Thymus (tissue), 11 donors: ENCODE data around the gene MT1G. TPM values are rescaled to one million over a fixed set of nuclear protein-coding genes. Genes with fewer than 3 reads are reported as not detected.
"Not testable (repeated sequence)": the region's sequence is repeated elsewhere in the genome, so short reads cannot be mapped to it uniquely, and the experiment has no call there.

ENCODE experiments used
- DNase-seq, 9 donors: peaks; one replicate each; pipeline ENCODE4 v3.0.0-alpha.2; 2013; ENCODE audit warnings: low spot score in 9 of 9, low read depth in 6 of 9, missing footprints in 1 of 9
- H3K27ac ChIP-seq, 2 donors: one replicate each; pipeline ENCODE4 v1.5.1; 2013; ENCODE audit warnings: control low read depth in 1 of 2, low read depth in 1 of 2, low read length in 1 of 2, mild to moderate bottlenecking in 1 of 2, moderate library complexity in 1 of 2
- H3K27me3 ChIP-seq, 2 donors: one replicate each; pipeline ENCODE4 v1.5.1; 2013; ENCODE audit warnings: low read length in 1 of 2; ENCODE audit not compliant: control insufficient read depth in 2 of 2, insufficient read depth in 1 of 2
- H3K36me3 ChIP-seq, 2 donors: one replicate each; pipeline ENCODE4 v1.5.1; 2013; ENCODE audit warnings: low read length in 1 of 2, mild to moderate bottlenecking in 1 of 2, moderate library complexity in 1 of 2; ENCODE audit not compliant: control insufficient read depth in 2 of 2, insufficient read depth in 2 of 2
- H3K4me1 ChIP-seq, 2 donors: one replicate each; pipeline ENCODE4 v1.5.1; 2013; ENCODE audit warnings: low read length in 2 of 2; ENCODE audit not compliant: control insufficient read depth in 2 of 2, insufficient read depth in 2 of 2
- H3K4me3 ChIP-seq, 2 donors: one replicate each; pipeline ENCODE4 v1.5.1; 2013; ENCODE audit warnings: low read length in 2 of 2, control low read depth in 1 of 2, mild to moderate bottlenecking in 1 of 2
- H3K9me3 ChIP-seq, 2 donors: one replicate each; pipeline ENCODE4 v1.5.1; 2013; ENCODE audit warnings: low read length in 1 of 2, mild to moderate bottlenecking in 1 of 2; ENCODE audit not compliant: control insufficient read depth in 2 of 2, insufficient read depth in 1 of 2
- WGBS: extraction: QIAGEN DNeasy Blood & Tissue Kit; methylation state at CpG from one replicate; pipeline ENCODE4 v1.1.7; 2013; 5-methylcytosine and 5-hydroxymethylcytosine counted together
- polyA plus RNA-seq: library from polyadenylated mRNA; stranded (reverse); fragments of 200-250 nt; gene quantifications from one replicate; pipeline ENCODE4 v1.2.3, GENCODE V29; 2013
- total RNA-seq: library from RNA; stranded (reverse); fragments of 120-200 nt; gene quantifications from one replicate; pipeline ENCODE4 v1.2.4, GENCODE V29; 2013
- donor health status: healthy.

The MT1G gene
- total and polyA plus RNA-seq, 2 donors, result 0.90 to 353 TPM

DNA sequence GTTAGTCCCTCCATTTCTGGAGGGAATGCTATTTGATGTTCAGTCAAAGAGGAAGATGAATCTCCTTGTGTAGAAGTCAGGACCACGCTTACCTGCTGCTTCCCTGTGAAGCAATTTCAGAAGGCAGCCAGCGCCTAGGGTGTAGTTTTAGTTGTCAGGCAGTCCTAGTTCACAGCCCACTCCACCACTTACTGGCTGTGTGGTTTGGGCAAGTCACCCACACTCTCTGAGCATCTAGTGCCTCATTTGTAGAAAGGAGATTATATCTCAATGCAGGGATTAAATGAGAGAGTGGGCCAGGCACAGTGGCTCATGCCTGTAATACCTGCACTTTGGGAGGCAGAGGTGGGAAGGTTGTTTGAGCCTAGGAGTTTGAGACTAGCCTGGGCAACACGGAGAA, 4.3 kb upstream of the MT1G start:
- peaks cover 14 to 22% of the 10 kb centered on the region in 2 donors for H3K4me1 ChIP-seq
- not testable (repeated sequence) for DNase-seq, H3K36me3 ChIP-seq, H3K4me3 ChIP-seq, H3K9me3 ChIP-seq, H3K27ac ChIP-seq
- WGBS, result 98% methylated on average over 3 of the region's 3 CpGs
- peaks cover 56 to 93% of the 10 kb centered on the region in 2 donors for H3K27me3 ChIP-seq

- Histone ChIP-seq H3K4me1 (peaks cover 14 to 19% of the 10 kb centered on the region in 2 donors), H3K27me3 (peaks cover 59 to 93% of the 10 kb centered on the region in 2 donors)
- not testable (repeated sequence) for DNase-seq, H3K4me3 ChIP-seq, H3K36me3 ChIP-seq, H3K9me3 ChIP-seq, H3K27ac ChIP-seq
- WGBS, result 93% methylated on average over 2 of the region's 2 CpGs
These were observed 3.8 kb upstream of the MT1G start for GRCh38 chr16:56671691-56672090.

DNA sequence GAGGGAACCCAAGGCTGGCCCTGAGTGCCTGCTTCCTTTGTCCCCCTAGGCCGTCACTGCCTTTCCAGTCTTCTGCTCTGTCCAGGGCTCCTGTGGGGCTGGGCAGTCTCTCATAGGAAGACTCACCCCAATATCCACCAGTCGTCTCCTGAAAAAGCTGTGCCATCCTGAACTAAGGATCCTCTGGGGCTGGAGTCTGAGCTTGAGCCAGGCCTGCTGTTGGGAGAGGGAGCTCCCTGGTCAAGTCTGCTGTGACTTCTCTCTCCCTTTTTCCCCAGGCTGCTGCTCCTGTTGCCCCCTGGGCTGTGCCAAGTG, 2.7 kb upstream of the MT1G start:
- WGBS, result 51% methylated on average over 2 of the region's 2 CpGs
- H3K4me3 ChIP-seq, result no peak overlapping the region
- no peak for DNase-seq
- H3K9me3 ChIP-seq, result no peaks in the 10 kb centered on the region
- peaks cover 60 to 93% of the 10 kb centered on the region in 2 donors for H3K27me3 ChIP-seq
- H3K27ac ChIP-seq, result no peak overlapping the region
- H3K4me1 ChIP-seq, result peaks cover 8 to 10% of the 10 kb centered on the region in 2 donors
- no peaks in the 10 kb centered on the region for H3K36me3 ChIP-seq

DNA sequence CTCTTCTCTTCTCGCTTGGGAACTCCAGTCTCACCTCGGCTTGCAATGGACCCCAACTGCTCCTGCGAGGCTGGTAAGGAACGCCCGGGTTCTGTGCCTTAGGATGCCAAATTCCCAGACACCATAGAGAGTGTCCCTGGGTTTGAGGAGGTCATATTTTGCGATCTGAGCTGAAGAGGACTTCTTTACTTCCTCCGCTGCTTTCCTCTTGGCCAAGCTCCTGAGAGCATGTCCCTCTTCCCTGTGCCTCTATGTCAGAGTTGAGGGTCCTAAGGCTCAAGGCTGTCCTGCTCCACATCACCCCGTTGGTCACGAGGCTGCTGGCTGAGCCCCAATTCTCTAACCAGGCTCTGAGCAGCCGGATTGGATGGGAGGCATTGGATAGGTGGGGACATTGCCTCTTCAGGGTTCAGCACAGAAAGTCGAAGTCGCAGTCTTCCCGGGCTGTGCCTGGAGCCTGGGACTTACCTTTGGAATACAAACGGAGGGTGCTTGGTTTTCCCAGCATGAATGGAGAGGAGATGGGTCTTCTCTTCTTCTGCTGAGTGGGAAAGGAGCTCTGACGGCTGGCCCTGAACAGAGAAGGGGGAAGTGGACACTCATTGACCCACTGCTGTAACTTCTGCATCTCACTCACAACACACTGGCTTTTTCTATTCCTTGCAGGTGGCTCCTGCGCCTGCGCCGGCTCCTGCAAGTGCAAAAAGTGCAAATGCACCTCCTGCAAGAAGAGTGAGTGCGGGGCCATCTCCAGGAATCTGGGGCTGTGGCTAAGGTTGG, 2.2 kb upstream of the MT1G start:
- H3K4me1 ChIP-seq, result peaks cover 6 to 8% of the 10 kb centered on the region in 2 donors
- 10% methylated on average over 19 of the region's 19 CpGs for whole genome bisulfite sequencing

DNA sequence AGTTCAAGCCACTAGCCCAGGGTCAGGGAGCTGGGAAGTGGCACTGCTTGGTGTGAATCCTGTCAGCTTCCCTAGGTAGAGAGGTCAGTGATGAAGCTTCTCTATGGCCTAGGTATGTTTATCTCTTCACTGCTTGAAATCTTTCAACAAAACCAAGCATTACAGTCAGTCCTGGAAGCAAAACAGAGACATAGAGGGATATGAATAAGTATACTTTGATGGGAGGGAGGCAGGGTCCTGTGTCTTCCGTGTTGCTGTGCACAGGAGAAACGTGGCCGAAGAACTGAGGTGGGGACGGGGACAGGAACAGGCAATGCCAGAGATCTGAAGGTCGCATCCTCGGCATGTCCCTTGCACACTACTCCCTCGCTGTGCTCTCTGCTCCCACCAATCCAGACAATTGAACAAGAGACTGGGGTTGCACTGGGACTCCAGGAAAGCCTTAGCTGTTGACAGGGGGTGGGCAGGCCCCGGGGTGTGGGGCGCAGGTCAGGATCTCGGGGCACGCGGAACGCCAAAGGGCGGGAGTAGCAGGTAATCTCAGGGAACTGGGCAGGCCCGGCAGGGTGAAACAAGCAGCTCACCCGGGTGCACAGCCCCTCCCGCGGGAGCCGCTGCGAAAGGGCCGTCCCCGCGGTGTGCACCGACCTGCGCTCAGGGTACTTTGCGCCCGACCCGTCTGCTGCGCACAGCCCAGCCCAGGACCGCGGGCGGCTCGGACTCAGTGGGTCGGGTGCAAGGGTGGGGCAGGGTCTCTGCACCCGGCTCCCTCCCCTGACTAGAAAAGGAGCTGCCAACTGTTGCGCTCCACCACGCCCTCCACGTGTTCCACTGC, 1.4 kb upstream of the MT1G start, which contains the start of gene MT1H:
MT1H (plus strand) TSS at position 810 of the 835 bp plus-strand sequence. CDS start 71 bp downstream, outside the sequence.
- Histone ChIP-seq H3K9me3 (no peaks in the 10 kb centered on the region), H3K27me3 (peaks cover 67 to 98% of the 10 kb centered on the region in 2 donors), H3K27ac (no peak within 1 kb of the TSS), H3K4me1 (peaks cover 6 to 8% of the 10 kb centered on the region in 2 donors), H3K4me3 (no peak within 1 kb of the TSS), H3K36me3 (no peaks in the 10 kb centered on the region)
- 10% methylated on average over 38 of the region's 38 CpGs for WGBS
- DNase-seq, result no peak

More for the DNA sequence above, 2.2 kb upstream of the MT1G start:
- no peak for DNase-seq
- peaks cover 60 to 93% of the 10 kb centered on the region in 2 donors for H3K27me3 ChIP-seq
- no peaks in the 10 kb centered on the region for H3K9me3 ChIP-seq
- no peaks in the 10 kb centered on the region for H3K36me3 ChIP-seq
- H3K27ac ChIP-seq, result no peak overlapping the region
- no peak overlapping the region for H3K4me3 ChIP-seq

DNA sequence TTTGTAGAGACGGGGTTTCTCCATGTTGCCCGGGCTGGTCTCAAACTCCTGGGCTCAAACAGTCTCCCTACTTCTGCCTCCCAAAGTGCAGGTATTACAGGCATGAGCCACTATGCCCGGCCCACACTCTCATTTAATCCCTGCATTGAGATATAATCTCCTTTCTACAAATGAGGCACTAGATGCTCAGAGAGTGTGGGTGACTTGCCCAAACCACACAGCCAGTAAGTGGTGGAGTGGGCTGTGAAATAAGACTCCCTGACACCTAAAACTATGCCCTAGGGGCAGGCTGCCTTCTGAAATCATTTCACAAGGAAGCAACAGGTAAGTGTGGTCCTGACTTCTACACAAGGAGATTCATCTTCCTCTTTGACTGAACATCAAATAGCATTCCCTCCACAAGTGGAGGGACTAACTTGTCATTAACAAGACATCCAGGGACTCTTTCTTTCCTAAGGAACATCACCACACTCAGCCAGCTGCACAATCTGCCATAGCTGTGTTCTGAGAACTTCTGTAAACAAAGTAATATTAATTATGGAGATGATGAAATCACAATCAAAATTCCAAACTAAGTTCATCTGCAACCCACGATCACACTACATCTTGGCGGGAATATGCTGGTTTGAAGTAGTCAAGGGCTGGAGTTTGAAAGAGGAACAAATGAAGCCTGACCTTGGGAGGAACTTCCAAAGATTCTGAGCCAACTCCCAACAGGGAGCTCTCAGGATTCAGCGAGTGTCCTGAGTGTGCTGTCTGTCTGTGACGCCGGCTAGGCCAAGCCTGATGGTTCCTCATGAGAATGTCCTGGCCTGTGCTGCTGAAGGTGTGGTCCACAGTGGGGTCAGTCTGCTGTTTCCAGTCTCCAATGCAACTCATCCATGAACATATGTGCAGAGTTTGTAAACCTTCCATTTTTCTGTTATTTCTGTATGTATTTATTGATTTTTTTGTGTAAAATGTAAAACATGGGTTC, 2.3 kb downstream of the MT1G start:
- WGBS, result 78% methylated on average over 8 of the region's 8 CpGs
- H3K4me3 ChIP-seq, H3K9me3 ChIP-seq, H3K36me3 ChIP-seq, H3K27ac ChIP-seq, DNase-seq: not testable (repeated sequence)
- peaks cover 12 to 21% of the 10 kb centered on the region in 2 donors for H3K4me1 ChIP-seq
- H3K27me3 ChIP-seq, result peaks cover 61 to 99% of the 10 kb centered on the region in 2 donors

DNA sequence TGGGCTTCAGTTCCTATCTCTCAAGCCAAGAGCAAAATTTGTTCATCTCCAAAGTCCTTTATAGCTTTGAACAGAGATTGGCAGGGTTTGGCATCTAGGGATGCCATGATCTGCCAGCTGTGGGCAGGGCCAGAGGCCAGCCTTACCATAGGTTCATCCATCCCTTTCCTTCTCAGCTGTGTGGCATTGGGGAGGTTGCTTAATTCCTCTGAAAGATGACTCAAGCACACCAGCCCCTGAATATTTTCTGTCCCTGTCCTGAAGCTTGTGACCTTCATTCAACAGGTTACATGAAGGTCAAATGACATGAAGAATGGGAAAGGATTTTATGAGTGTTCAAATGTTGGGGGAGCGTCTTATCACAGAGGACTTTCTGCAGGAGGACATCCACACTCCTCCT, 3.4 kb downstream of the MT1G start:
- peaks cover 12 to 19% of the 10 kb centered on the region in 2 donors for H3K4me1 ChIP-seq
- H3K36me3 ChIP-seq, result no peaks in the 10 kb centered on the region
- no peak overlapping the region for H3K4me3 ChIP-seq
- no peak overlapping the region for H3K27ac ChIP-seq
- no peaks in the 10 kb centered on the region for H3K9me3 ChIP-seq
- 100% methylated on average over 1 of the region's 1 CpG for WGBS
- DNase-seq, result no peak
- peaks cover 58 to 99% of the 10 kb centered on the region in 2 donors for H3K27me3 ChIP-seq

GRCh38 chr16:56662357-56663354, 5.2 kb downstream of the MT1G start:
- H3K4me1 ChIP-seq, result peaks cover 15 to 26% of the 10 kb centered on the region in 2 donors
- H3K9me3 ChIP-seq, result peaks cover 0 to 7% of the 10 kb centered on the region in 2 donors
- H3K4me3 ChIP-seq, result peak overlapping the region; percentile 39 to 46
- WGBS, result 12% methylated on average over 48 of the region's 48 CpGs
- H3K36me3 ChIP-seq, result no peaks in the 10 kb centered on the region
- peaks cover 56 to 99% of the 10 kb centered on the region in 2 donors for H3K27me3 ChIP-seq
- peak in 2 of 9 donors; percentile 33 to 58 for DNase-seq
- H3K27ac ChIP-seq, result no peak overlapping the region
